ENCODE measurements around the gene A3GALT2.
A peak's percentile ranks its signal among the peaks of the same experiment; 100 is the strongest.

The A3GALT2 gene

DNA sequence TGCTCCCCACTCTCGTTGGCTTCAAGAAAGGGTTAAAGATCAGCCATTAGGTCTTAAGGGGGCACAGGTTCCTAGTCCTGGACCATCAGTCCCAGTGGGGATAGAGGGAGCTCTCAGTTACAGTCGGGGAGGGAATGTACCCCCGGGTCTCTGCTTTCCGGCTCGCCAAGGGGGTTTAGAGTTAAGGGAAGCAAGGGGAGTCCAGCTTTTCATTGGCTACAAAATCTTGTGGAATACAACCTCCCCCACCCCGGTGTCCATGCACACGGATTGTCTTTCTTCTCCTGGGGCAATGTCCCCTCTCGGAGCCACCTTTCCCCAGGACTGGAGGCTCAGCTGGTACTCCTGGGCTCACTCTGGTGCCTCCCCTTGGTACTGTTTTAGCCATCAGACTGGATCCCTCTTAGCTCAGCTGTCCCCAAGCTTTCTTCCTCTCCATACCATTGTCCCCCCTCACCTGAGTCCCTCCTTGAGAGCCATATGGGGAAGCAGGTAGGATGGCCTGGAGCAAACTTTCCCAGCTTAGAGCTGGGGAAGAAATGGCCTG, at the start of gene A3GALT2:
TSS of gene A3GALT2 (minus strand) at position 480 of the 547 bp plus-strand sequence. CDS start at position 480, 0 bp downstream.
- no peak for DNase-seq (ENCODE audit: low spot score)

DNA sequence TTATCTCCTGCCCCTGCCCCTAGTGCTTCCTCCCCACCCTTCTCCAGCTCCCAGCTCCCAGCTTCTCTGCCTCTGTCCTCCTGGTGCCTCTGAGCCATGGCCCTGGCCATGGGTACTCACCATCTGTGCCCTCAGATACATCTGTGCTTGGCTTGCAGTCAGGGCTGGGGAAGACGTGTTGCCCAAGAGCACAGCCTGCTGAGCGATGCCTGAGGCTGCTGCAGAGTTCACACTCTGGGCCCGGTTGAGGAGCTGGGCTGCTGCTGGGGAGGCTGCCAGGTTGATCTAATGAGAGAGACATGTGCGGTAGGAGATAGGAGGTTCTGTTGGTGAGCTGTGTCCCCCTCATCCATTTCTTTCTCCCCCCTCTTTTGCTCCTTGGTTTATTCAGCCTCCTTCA, 49.4 kb upstream of the A3GALT2 start:
- DNase-seq (ENCODE audit: low spot score): no peak

DNA sequence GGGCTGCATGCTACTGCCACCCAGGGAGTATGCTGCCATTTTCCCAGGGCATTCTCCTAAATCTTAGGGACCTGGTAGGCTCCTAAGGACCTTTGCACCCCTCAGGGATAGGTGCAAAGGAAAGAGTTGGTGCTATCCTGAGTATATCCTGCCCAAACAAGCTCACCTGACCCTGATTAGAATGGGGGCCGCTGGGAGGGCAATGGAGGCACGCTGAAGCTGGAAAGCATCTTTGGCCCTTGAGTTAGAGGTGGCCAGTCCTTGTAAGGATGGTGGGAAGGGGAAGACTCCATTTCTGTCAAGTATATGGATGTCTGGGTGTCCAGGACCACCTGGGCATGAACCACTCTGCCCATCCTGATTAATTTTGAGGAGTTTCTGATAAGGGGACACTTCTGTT, 48.9 kb upstream of the A3GALT2 start:
- DNase-seq (ENCODE audit: low spot score): no peak

DNA sequence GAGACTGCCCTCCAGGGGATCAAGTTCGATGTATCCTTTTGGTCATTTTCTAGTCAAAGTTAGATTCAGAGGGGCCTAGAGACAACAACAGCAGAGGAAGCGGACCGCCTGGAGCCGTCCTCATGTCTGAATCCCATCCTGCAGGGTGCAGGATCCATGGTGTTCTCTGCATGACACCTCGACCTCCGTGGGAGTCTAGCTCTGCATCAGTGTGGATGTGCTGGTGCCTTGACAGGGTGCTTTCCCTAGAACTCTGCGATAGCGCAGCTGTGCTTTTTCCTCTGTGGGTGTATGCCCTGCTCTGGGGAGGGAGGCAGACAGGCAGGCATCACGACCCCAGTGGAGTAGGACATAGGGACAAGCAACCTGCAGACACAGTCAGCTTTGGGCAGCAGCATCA, 48.2 kb upstream of the A3GALT2 start:
- no peak for DNase-seq (ENCODE audit: low spot score)

DNA sequence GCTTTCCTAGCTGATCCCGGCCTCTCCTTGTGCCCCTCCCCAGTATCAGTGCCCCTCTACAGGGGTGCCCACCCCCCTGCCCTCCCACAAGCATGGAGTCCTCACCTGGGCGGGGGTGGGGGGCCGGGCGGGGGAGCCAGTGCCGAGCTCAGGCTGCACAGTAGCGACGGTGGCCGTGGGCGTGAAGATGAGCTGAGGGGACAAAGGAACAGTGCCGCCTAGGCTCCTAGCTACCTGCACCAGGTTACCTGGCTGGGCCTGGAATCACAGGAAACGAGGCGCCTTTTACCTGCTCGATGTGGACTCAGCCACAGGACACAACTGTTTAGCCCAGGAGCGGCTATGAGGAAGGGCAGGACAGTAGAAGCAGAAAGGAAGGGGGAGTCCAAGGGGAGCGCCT, 47.5 kb upstream of the A3GALT2 start:
- no peak for DNase-seq (ENCODE audit: low spot score)

DNA sequence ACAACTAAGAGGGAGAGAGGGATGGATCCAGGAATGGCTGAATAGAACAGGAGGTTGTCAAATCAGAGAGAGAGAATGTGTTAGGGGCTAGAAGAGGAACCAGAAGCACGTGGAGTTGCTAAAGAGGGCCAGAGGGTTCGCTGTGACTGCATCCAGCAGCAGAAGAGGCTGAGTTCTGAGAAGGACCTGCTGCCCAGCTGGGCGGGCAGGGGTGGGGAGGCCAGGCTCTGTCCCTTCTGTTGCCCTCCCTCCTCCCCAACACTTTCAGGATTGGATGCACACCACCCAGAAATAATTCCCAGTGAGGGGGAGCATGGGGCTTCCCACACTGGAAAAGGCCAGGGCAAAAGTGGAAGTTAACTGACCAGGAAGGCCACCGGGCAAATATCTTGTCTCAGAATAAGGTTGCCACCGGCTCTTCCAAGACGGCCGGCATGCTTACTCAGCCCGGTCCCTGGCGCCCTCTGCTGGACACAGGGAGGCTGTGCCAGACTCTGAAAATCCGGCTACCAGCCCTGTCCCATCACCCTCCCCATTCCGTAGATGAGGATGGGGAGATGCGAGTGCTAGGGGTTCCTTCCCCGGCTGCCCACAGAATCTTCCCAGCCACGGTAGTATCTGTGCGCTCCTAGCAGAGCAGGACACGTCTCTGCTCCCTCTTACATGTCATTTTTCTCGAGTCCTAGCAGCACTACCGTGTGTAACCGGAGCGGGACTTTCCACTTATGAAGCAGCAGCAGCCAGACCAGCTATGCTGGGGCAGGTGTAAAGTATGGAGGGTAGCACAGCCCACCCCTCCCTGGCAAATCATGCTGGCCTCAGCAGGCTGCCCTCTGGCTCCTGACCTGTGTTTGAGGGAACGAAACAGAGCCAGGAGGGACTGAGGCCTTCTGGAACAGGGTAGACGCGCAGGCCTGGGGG, 46.8 kb upstream of the A3GALT2 start:
- DNase-seq (ENCODE audit: low spot score): peak; percentile 86

DNA sequence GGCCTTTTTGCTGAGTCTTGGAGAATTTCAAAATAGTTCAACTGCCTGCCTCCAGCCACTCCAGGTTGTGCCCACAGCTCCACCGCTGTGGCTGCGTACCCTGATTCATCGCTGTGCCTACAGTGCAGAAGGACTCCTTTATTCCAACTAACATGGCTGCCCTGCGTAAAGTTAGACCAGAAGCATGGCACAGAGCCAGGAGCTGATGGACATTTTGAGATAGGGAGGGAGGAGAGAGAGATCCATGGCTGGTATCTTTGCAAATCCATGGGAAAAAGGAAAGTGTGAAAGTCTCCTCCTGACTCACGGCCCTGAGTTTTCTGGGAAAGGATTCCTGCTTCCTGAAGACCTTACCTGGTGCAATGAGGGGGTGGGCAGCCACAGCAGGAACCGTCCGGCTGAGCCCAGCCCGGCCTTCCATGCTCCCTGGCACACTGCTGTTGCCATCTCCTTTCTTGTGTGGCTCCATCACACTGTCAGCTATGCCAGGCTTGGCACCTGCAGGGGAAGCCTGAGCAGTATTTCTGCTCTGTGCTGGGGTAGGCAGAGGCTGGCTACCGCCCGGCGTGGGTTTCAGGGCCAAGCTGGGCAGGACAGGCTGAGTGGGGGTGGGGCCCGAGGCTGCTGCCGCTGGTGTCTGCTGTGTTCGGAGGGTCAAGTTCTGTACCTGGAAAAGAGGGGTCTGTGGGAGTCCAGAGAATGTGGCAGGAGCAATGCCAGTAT, 46.0 kb upstream of the A3GALT2 start:
- DNase-seq (ENCODE audit: low spot score): no peak

DNA sequence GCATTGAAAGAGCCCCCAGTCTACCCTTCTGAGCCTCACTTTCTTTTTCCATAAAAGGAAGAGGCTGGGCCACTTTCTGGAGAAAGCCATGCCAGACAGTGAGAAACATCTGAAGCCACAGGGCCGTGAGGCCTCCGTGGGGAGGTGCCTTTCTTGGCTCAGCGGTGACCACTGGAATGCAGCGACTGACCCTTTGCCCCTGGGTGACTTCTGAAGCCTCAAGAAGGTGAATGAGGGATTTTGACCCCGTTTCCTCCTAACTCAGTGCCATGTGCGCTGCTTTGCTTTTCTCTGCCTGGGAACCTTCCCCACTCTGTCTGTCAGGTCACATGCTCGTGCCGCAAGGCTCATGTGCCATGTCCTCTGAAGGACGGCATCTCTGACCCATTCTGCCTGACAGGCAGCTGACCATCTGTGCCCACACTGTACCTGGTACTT, 44.7 kb upstream of the A3GALT2 start:
- DNase-seq (ENCODE audit: low spot score): no peak

DNA sequence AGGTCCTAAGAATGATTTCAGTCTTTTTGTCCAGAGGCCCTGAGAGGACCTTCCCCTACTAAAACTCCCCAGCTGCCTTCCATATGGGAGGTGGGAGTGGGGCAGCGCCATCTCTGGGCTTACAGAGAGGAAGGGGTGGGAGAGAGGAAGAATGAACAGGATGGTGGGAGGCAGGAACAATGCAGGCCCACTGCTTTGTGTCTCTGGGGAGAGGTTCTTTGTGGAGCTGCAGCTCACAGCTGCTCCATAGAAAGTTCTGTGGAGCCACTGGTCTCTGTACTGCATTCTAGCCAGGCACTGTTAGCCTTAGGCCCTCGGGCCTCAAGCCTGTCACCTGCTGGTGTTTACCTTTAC, 43.6 kb upstream of the A3GALT2 start:
- peak; percentile 60 for DNase-seq (ENCODE audit: low spot score)

DNA sequence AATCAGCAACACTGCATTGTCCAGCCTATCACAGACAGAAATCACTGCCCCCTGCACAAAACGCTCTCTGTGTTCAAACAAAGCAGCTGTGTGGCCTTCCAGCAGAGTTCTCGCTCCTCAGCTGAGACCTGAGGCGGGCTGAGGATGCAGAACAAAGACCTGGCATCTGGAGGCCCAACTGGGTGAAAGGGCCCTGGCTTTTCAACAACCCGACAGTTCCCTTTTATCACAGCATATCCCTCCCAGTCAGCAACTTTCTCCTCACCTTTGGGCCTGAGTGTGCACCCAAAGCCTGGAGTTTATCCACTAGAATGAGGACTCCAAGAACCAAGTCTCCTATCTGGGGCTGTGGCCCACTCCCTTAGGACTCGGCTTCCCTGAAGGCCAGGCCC, 42.6 kb upstream of the A3GALT2 start:
- DNase-seq (ENCODE audit: low spot score): no peak

DNA sequence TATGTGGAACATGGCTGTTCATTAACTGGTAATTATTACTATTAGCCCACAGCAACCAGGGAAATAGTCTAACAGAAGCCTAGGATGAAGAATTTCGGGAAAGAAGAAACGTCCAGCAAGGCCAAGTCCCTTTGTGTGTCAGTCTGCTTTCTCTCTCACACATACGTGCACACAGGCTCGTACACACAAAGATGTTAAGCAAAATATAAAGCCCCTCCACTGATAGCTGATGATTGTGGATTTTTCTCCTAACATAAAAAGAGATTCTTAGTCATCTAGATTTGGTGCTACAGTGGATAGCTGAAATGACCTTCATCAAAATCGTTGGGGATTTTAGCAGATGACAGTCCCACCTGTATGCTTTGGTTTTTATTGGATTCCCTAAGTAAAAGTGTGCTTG, 42.1 kb upstream of the A3GALT2 start:
- DNase-seq (ENCODE audit: low spot score): no peak

DNA sequence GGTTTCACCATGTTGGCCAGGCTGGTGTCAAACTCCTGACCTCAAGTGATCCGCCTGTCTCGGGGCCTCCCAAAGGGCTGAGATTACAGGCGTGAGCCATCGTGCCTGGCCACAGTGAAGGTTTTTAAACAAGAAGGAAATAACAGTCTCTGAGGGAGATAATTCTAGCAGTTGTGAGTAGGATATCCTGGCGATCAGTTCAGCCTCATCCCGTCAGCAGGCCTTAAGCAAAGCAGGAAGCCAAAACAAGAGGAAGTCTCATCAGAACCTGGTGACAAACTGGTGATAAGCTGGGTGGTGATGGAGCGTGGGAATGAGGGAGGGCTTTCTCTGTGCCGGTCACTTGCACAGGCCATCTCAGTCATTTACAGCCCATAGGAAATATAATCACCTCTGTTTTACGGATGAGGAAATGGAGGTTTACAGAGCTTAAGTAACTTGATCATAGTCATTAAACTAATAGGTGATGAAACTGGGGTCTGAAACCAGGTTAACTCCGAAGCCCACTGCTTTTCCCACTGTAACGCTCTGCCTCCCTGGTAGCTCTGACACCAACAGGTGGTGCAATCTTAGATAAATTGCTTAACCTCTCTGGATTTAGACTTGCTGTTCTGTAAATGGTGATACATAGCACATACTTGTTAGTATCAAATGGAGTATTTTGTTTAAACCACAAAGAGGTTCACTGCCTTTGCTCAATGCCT, 40.8 kb upstream of the A3GALT2 start:
- no peak for DNase-seq (ENCODE audit: low spot score)

DNA sequence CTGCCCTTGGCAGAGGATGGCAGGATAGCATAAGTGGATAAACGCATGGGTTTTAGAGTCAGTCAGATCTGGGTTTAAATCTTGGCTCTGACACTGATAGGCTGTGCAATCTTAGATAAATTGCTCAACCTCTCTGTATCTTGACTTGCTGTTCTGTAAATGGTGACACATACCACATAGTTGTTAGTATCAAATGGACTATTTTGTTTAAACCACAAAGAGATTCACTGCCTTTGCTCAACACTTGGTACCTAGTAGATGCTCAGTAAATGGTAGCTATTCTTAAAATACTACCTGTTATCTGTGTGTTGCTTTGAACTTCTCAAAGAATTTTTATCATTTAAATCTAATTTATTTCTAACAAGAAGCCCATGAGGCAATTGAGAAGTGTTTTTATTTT, 39.5 kb upstream of the A3GALT2 start:
- DNase-seq (ENCODE audit: low spot score): no peak

DNA sequence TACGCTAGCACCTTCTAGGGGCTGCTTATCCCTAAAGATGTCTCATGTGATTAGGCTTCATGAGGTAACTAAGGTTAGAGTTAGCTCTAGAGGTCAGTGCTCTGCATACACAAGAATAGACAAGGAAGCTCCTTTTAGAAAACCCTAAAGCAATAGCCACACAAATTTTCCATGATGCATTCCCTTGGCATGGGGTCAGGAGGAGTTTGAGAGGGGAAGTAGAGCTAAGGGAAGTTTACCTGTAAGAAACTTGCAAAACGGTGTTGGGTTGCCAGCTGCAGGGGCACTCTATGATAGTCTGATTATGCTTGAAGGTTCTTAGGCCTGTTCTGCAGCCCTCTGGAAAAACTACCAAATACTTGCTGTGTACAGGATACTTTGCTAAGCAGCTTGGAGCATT, 39.0 kb upstream of the A3GALT2 start:
- no peak for DNase-seq (ENCODE audit: low spot score)

DNA sequence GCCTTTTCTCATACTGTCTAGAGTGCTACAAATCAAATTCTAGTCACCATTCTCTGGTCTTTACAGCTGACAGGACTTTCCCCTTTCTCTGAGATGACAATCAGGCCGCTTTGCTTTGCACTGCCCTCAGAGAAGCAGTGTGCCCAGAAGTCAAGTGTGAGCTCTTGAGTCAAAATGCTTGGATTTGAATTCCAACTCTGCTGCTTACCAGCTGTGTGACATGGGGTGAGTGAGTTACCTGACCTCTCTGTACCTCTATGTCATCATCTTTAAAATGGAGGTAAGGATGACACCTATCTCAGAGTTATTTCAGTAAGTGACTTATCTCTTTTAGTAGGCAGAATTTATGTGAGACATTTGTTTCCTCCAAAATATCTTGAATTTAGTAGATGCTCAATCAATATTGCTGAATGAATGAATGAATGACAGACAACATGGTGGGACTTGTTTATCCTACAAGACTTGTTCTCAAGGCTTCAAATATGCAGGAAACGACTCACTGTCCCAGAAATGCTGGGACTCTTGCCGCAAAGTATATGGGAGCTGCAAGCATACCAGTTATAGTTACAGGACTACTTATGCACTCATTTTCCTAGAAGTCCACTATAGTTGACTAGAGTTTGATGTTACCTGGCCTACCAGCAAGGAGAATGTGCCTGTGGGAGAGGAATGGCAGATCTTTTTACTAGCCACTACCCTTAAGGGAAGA, 38.1 kb upstream of the A3GALT2 start:
- DNase-seq (ENCODE audit: low spot score): no peak

DNA sequence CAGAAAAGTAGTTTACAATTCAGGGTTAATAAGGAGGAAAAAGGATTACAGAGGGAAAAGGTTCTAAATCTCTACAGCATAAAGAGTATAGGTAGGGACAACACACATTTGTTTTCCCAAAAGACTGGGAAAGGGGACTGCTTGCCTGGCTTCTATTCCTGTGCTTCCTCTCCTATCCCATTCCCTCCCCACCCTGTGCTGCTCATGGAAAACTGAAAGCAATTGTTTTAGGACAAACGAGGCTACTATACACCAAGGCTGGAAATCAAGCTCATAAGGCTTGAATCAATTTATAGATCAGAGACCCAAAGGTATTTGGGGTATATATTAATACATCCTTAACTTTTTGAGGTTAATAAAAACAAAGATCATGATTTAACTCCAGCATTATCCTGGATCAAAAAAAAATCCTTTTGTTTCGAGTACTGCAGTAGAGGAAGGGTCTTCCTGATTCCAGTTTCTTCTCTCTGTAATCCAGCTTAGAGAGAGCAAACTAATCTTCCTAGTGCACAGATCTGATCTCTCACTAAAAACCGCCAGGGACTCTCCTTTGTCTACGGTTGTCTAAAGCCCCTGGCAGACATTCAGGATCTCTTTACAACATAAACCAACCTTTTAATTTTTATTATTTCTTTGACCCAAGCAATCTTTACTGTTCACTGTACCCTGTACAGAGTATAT, 37.4 kb upstream of the A3GALT2 start:
- peak; percentile 51 for DNase-seq (ENCODE audit: low spot score)

DNA sequence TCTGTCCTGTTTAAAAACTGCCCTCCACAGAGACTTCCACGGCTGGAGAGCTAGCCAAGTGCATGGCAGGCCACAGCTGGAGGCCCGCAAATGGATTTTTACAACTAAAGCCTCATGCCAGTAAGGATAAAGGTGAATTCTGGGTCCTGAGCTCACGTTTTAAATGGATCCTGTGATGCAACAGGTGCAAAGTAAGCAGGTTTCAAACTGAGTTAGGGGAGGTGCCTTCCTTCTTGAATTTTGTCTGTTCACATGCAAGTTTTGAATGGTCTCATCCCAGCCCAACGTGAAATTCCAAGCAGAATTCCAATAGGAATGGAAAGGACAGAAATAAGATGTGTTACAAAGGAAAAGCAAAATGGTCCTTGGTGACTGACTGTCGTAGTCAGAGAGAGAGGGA, 36.2 kb upstream of the A3GALT2 start:
- no peak for DNase-seq (ENCODE audit: low spot score)

DNA sequence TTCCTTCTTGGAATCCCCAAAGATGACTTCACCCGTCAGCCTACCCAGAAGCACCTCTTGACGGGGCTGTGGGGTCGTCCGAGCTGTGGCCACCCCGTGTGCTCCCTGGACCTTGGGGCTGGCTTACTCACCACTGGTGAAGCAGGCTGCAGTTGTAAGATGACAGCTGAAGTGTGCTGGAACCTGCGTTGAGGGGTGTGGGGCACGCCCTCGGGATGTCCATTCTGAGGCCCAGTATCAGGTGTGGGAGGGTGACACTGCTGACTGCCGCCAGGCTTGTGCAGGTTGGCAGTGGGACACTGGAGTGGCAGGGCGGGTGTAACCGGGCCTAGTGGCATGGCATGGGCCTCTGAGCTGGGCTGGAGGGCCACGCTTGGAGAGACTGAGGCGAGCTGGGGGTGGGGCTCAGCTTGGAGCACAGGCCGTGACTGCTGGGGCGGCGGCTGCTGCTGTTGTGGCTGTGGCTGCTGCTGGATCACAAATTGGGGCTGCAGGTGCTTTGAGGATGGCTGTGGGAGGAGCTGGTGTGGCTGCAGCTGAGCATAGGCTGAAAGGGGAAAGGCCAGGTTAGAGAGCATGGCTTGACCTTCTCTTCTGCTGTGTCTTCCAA, 33.9 kb upstream of the A3GALT2 start:
- DNase-seq (ENCODE audit: low spot score): no peak

DNA sequence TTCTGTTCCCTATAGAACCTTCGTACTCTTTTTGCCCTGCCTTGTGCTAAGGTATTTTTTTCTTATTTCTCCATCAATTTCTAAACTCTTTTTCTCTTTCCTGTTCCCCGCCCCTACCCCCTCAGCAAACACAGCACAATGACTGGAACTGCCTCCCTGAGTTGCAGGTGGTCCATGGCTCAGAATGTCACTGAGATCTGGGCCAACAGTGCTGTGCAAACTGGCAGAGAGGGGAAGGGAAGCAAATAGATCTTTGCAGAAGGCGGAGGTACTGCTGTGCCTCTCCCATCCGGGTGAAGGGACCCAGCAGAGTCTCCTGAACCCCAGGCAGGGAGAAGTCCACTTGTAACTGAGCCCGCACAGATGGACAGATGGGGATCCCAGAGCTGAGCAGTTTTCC, 32.6 kb upstream of the A3GALT2 start:
- DNase-seq (ENCODE audit: low spot score): no peak

DNA sequence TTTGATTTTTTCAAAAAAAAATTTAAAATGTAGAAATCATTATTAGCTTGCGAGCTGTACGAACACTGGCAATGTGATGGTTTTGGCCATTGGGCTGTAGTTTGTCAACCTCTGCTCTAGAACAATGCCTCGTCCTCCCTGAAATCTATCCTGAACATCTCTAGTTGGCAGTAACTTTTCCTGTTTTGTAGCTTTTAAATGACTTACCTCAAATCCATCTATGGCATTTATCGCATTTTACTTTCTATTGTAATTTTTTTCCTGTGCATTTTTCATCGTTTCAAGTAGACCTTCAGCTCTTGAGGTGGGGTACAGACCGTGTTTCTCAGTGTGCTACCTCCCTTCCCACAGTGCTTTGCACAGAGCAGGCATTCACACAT, 30.4 kb upstream of the A3GALT2 start:
- DNase-seq (ENCODE audit: low spot score): no peak

All from D341Med (cell line).